DOHH2 (cell line): ENCODE measurements around the gene ATRN.

ENCODE experiments used
- CTCF ChIP-seq: fragments of 200-600 bp; sonication (generic); IDR thresholded peaks from one replicate; pipeline ENCODE4 v1.5.1; 2014; ENCODE audit warnings: antibody characterized with exemption, mild to moderate bottlenecking, low read depth, low read length; ENCODE audit not compliant: poor library complexity, severe bottlenecking
- EZH2phosphoT487 ChIP-seq: fragments of 200-600 bp; sonication (generic); IDR thresholded peaks from 2 replicates; pipeline ENCODE4 v1.6.1; 2017; ENCODE audit warnings: borderline replicate concordance, mild to moderate bottlenecking, antibody characterized with exemption, low read length, moderate library complexity, mixed read lengths

- TF ChIP-seq CTCF (no peak), EZH2phosphoT487 (no peak)
Observed at GRCh38 chr20:3473324-3473723, 2.5 kb downstream of the ATRN start.
